Natural killer cell treated with Interleukin-12 subunit alpha and Interleukin-12 subunit beta and Interleukin-15 and Interleukin-18, amount 100 ng/mL, for 72 hours (primary cell): ENCODE data around the gene CAMSAP1. TPM values are rescaled to one million over a fixed set of nuclear protein-coding genes. Genes with fewer than 3 reads are reported as not detected.
"Not testable (repeated sequence)": the region's sequence is repeated elsewhere in the genome, so short reads cannot be mapped to it uniquely, and the experiment has no call there.

ENCODE experiments used
- ATAC-seq, 2 donors: fragments of 150-1000 bp; cut with Tn5 transposase in 1 of 2; sonication (Bioruptor Pico), chemical (Tn5 transposase) in 1 of 2; 2 replicates each; pipeline ENCODE4 v1.10.0; 2021
- DNase-seq: peaks from one replicate; pipeline ENCODE4 v3.0.0; 2022; ENCODE audit warnings: low spot score
- H3K27ac Mint-ChIP-seq, 2 donors: 1 replicate in 1 of 2; 2 replicates in 1 of 2; pipeline ENCODE4 v1.8.0; 2022; ENCODE audit warnings: mixed read lengths in 2 of 2, mild to moderate bottlenecking in 1 of 2, moderate library complexity in 1 of 2
- H3K27me3 Mint-ChIP-seq, 2 donors: 1 replicate in 1 of 2; 2 replicates in 1 of 2; pipeline ENCODE4 v1.8.0; 2022; ENCODE audit warnings: mixed read lengths in 2 of 2
- H3K36me3 Mint-ChIP-seq: one replicate; pipeline ENCODE4 v1.8.0; 2022; ENCODE audit warnings: mixed read lengths
- H3K4me1 Mint-ChIP-seq, 2 donors: 1 replicate in 1 of 2; 2 replicates in 1 of 2; pipeline ENCODE4 v1.8.0; 2022; ENCODE audit warnings: low read depth in 2 of 2, mixed read lengths in 2 of 2, mild to moderate bottlenecking in 1 of 2
- H3K4me3 Mint-ChIP-seq: one replicate; pipeline ENCODE4 v1.8.0; 2022; ENCODE audit warnings: mixed read lengths
- H3K9me3 Mint-ChIP-seq: 2 replicates; pipeline ENCODE4 v1.8.0; 2022; ENCODE audit warnings: mixed read lengths
- total RNA-seq, 2 donors: library from RNA; stranded (reverse); gene quantifications; one replicate each; pipeline ENCODE4 v1.2.3, GENCODE V29; 2022

Gene CAMSAP1
- total RNA-seq, 2 donors from 2014 or later: 23.4 to 25.5 TPM

- no peaks in the 10 kb centered on the region for H3K9me3 Mint-ChIP-seq
- H3K27me3 Mint-ChIP-seq: no peaks in the 10 kb centered on the region
- no peak overlapping the region for H3K27ac Mint-ChIP-seq
- ATAC-seq (no peak), DNase-seq (no peak)
- H3K36me3 Mint-ChIP-seq: peaks cover 17% of the 10 kb centered on the region
- no peak overlapping the region for H3K4me3 Mint-ChIP-seq
- H3K4me1 Mint-ChIP-seq: no peaks in the 10 kb centered on the region
Observed at GRCh38 chr9:135947582-135947981, 40.2 kb upstream of the CAMSAP1 start.

- not testable (repeated sequence) for H3K27me3 Mint-ChIP-seq, H3K9me3 Mint-ChIP-seq, DNase-seq, H3K4me3 Mint-ChIP-seq, H3K4me1 Mint-ChIP-seq, H3K27ac Mint-ChIP-seq, ATAC-seq
- H3K36me3 Mint-ChIP-seq: peaks cover 17% of the 10 kb centered on the region
Observed at GRCh38 chr9:135947105-135947504, 39.8 kb upstream of the CAMSAP1 start.

GRCh38 chr9:135946392-135946994, 39.1 kb upstream of the CAMSAP1 start:
- ATAC-seq: peak in 1 of 2 donors; percentile 14
- H3K9me3 Mint-ChIP-seq: no peaks in the 10 kb centered on the region
- no peaks in the 10 kb centered on the region for H3K27me3 Mint-ChIP-seq
- no peak overlapping the region for H3K27ac Mint-ChIP-seq
- no peaks in the 10 kb centered on the region for H3K4me1 Mint-ChIP-seq
- DNase-seq: no peak
- no peak overlapping the region for H3K4me3 Mint-ChIP-seq
- peaks cover 22% of the 10 kb centered on the region for H3K36me3 Mint-ChIP-seq

- Mint-ChIP-seq H3K4me3 (no peak overlapping the region), H3K36me3 (peaks cover 22% of the 10 kb centered on the region), H3K4me1 (no peaks in the 10 kb centered on the region), H3K27ac (no peak overlapping the region), H3K27me3 (no peaks in the 10 kb centered on the region), H3K9me3 (no peaks in the 10 kb centered on the region)
- DNase-seq: no peak
- no peak for ATAC-seq
Observed at GRCh38 chr9:135945969-135946368, 38.6 kb upstream of the CAMSAP1 start.

- H3K4me1 Mint-ChIP-seq: peaks cover 2 to 3% of the 10 kb centered on the region in 2 donors
- DNase-seq (no peak), ATAC-seq (no peak)
- no peak overlapping the region for H3K4me3 Mint-ChIP-seq
- H3K27me3 Mint-ChIP-seq: no peaks in the 10 kb centered on the region
- no peak overlapping the region for H3K27ac Mint-ChIP-seq
- H3K36me3 Mint-ChIP-seq: peaks cover 19% of the 10 kb centered on the region
- no peaks in the 10 kb centered on the region for H3K9me3 Mint-ChIP-seq
Observed at GRCh38 chr9:135944444-135945252, 37.3 kb upstream of the CAMSAP1 start.

GRCh38 chr9:135943604-135944003, 36.3 kb upstream of the CAMSAP1 start:
- not testable (repeated sequence) for H3K9me3 Mint-ChIP-seq, DNase-seq, H3K27me3 Mint-ChIP-seq, H3K4me3 Mint-ChIP-seq, H3K27ac Mint-ChIP-seq, ATAC-seq, H3K4me1 Mint-ChIP-seq
- peaks cover 24% of the 10 kb centered on the region for H3K36me3 Mint-ChIP-seq

- peaks cover 22% of the 10 kb centered on the region for H3K36me3 Mint-ChIP-seq
- no peak overlapping the region for H3K27ac Mint-ChIP-seq
- no peaks in the 10 kb centered on the region for H3K27me3 Mint-ChIP-seq
- DNase-seq (no peak), ATAC-seq (no peak)
- H3K9me3 Mint-ChIP-seq: peaks cover 5% of the 10 kb centered on the region
- peaks cover 8 to 15% of the 10 kb centered on the region in 2 donors for H3K4me1 Mint-ChIP-seq
- no peak overlapping the region for H3K4me3 Mint-ChIP-seq
Observed at GRCh38 chr9:135941288-135941995, 34.1 kb upstream of the CAMSAP1 start.

- Mint-ChIP-seq H3K27me3 (no peaks in the 10 kb centered on the region), H3K9me3 (peaks cover 5% of the 10 kb centered on the region), H3K4me1 (peaks cover 8 to 15% of the 10 kb centered on the region in 2 donors), H3K4me3 (peak overlapping the region; percentile 63), H3K27ac (peak overlapping the region; percentile 79 to 85), H3K36me3 (peaks cover 29% of the 10 kb centered on the region)
- DNase-seq (no peak), ATAC-seq (peak; percentile 93)
Observed at GRCh38 chr9:135939351-135940265, 32.3 kb upstream of the CAMSAP1 start.

- Mint-ChIP-seq H3K27ac (no peak overlapping the region), H3K9me3 (peaks cover 5% of the 10 kb centered on the region), H3K4me1 (peaks cover 8 to 17% of the 10 kb centered on the region in 2 donors), H3K27me3 (no peaks in the 10 kb centered on the region), H3K36me3 (peaks cover 27% of the 10 kb centered on the region), H3K4me3 (no peak overlapping the region)
- ATAC-seq: no peak
- no peak for DNase-seq
Observed at GRCh38 chr9:135937521-135938489, 30.5 kb upstream of the CAMSAP1 start.

GRCh38 chr9:135933114-135933513, 25.8 kb upstream of the CAMSAP1 start:
- H3K36me3 Mint-ChIP-seq: peaks cover 20% of the 10 kb centered on the region
- DNase-seq: no peak
- no peak for ATAC-seq
- peaks cover under 1 to 6% of the 10 kb centered on the region in 2 donors for H3K4me1 Mint-ChIP-seq
- no peaks in the 10 kb centered on the region for H3K9me3 Mint-ChIP-seq
- no peaks in the 10 kb centered on the region for H3K27me3 Mint-ChIP-seq
- H3K27ac Mint-ChIP-seq: no peak overlapping the region
- no peak overlapping the region for H3K4me3 Mint-ChIP-seq

- Mint-ChIP-seq H3K27ac (no peak overlapping the region), H3K9me3 (no peaks in the 10 kb centered on the region), H3K4me1 (peaks cover 5 to 10% of the 10 kb centered on the region in 2 donors), H3K36me3 (peaks cover 20% of the 10 kb centered on the region), H3K27me3 (no peaks in the 10 kb centered on the region), H3K4me3 (no peak overlapping the region)
- no peak for DNase-seq
- no peak for ATAC-seq
Observed at GRCh38 chr9:135932656-135933055, 25.3 kb upstream of the CAMSAP1 start.

- no peaks in the 10 kb centered on the region for H3K9me3 Mint-ChIP-seq
- no peak overlapping the region for H3K27ac Mint-ChIP-seq
- H3K4me1 Mint-ChIP-seq: peaks cover 7 to 8% of the 10 kb centered on the region in 2 donors
- ATAC-seq: no peak
- no peak for DNase-seq
- no peaks in the 10 kb centered on the region for H3K27me3 Mint-ChIP-seq
- H3K36me3 Mint-ChIP-seq: peaks cover 16% of the 10 kb centered on the region
- H3K4me3 Mint-ChIP-seq: no peak overlapping the region
Observed at GRCh38 chr9:135931349-135931820, 24.0 kb upstream of the CAMSAP1 start.
